GM08714 (cell line): ENCODE results near the gene CARMIL3.

Experiments used
- H3K4me3 ChIP-seq: fragments of 200-500 bp; sonication (Bioruptor generic); 2 replicates; pipeline ENCODE4 v1.5.1; 2014; ENCODE audit warnings: mild to moderate bottlenecking, low read length, inconsistent platforms
- ZNF274 ChIP-seq: IDR thresholded peaks from 2 replicates; pipeline ENCODE4 v1.6.1; 2012; ENCODE audit warnings: mild to moderate bottlenecking, low read depth, low read length

CARMIL3 gene

GRCh38 chr14:24086193-24086955, 34.6 kb downstream of the CARMIL3 start:
- no peak overlapping the region for H3K4me3 ChIP-seq
- TF ChIP-seq ZNF274, result no peak

GRCh38 chr14:24087004-24087403, 35.2 kb downstream of the CARMIL3 start:
- no peak for TF ChIP-seq ZNF274
- no peak overlapping the region for H3K4me3 ChIP-seq

GRCh38 chr14:24088095-24088494, 36.3 kb downstream of the CARMIL3 start:
- H3K4me3 ChIP-seq, result no peak overlapping the region
- no peak for TF ChIP-seq ZNF274

GRCh38 chr14:24089890-24090289, 38.1 kb downstream of the CARMIL3 start:
- no peak overlapping the region for H3K4me3 ChIP-seq
- TF ChIP-seq ZNF274, result no peak

GRCh38 chr14:24092110-24092504, 40.3 kb downstream of the CARMIL3 start:
- TF ChIP-seq ZNF274, result no peak
- no peak overlapping the region for H3K4me3 ChIP-seq

- H3K4me3 ChIP-seq, result no peak overlapping the region
- TF ChIP-seq ZNF274, result no peak
Observed at GRCh38 chr14:24092505-24093206, 40.8 kb downstream of the CARMIL3 start.

GRCh38 chr14:24093207-24093900, 41.5 kb downstream of the CARMIL3 start:
- H3K4me3 ChIP-seq, result no peak overlapping the region; the same call in 1 of the 2 replicates
- TF ChIP-seq ZNF274, result no peak

GRCh38 chr14:24093901-24094840, 42.4 kb downstream of the CARMIL3 start, which contains the start of gene PCK2:
Gene PCK2 (plus strand): TSS chr14:24094311. CDS start chr14:24094406, 95 bp downstream.
- peak within 1 kb of the TSS; percentile 87 for H3K4me3 ChIP-seq
- TF ChIP-seq ZNF274, result no peak

- peak overlapping the region; percentile 87 for H3K4me3 ChIP-seq
- no peak for TF ChIP-seq ZNF274
Observed at GRCh38 chr14:24094841-24095270, 43.0 kb downstream of the CARMIL3 start.

GRCh38 chr14:24095271-24096068, 43.7 kb downstream of the CARMIL3 start:
- no peak for TF ChIP-seq ZNF274
- H3K4me3 ChIP-seq, result peak overlapping the region; percentile 87

- no peak overlapping the region for H3K4me3 ChIP-seq
- TF ChIP-seq ZNF274, result no peak
Observed at GRCh38 chr14:24096545-24097181, 44.9 kb downstream of the CARMIL3 start.

GRCh38 chr14:24098229-24098926, 46.6 kb downstream of the CARMIL3 start:
- TF ChIP-seq ZNF274, result no peak
- no peak overlapping the region for H3K4me3 ChIP-seq
